HepG2 (cell line): ENCODE results near the gene GALNTL6. TPM values are rescaled to one million over a fixed set of nuclear protein-coding genes. Genes with fewer than 3 reads are reported as not detected.

Source experiments
- ATAC-seq: fragments of 200-7000 bp; cut with Tn5 transposase; 3 replicates; pipeline ENCODE4 v1.9.1; 2020; ENCODE audit warnings: mild to moderate bottlenecking, moderate library complexity
- BruUV-seq: library from RNA; stranded (reverse); fragments of 400-500 nt; replicated peaks from 2 replicates; lab custom pipeline; 2021; lab: Mats Ljungman, UMichigan
- CTCF ChIA-PET: fragments of 300-600 bp; formaldehyde crosslinking; extraction: SDS; loops from one replicate; lab custom pipeline; 2021; ENCODE audit warnings: low total read pairs, inconsistent platforms, low intra/inter-chr PET ratio; lab: Yijun Ruan, JAX
- POLR2A ChIA-PET: fragments of 350-600 bp; sonication (Branson Sonifier 250); formaldehyde crosslinking; loops from one replicate; lab custom pipeline; 2020; ENCODE audit warnings: antibody characterized with exemption, inconsistent platforms; lab: Yijun Ruan, JAX
- DNase-seq: peaks from one replicate; pipeline ENCODE4 v3.0.0-alpha.2; 2015; ENCODE audit warnings: low spot score
- FAIRE-seq: peaks from 3 replicates; lab custom pipeline; 2011; peaks lifted over from hg19 to GRCh38; lab: Jason Lieb, UNC
- H2AFZ ChIP-seq: one replicate; pipeline ENCODE4 v1.6.1; 2011; ENCODE audit warnings: low read length, inconsistent platforms
- H3K27ac ChIP-seq: fragments of 300-600 bp; 3 replicates; pipeline ENCODE4 v1.8.0; 2011; ENCODE audit warnings: mixed run types, mild to moderate bottlenecking, mixed read lengths, low read length, inconsistent platforms; ENCODE audit not compliant: insufficient read depth; ENCODE audit errors: extremely low read length
- H3K27me3 ChIP-seq, 2 experiments: fragments of 200-600 bp in 1 of 2; 2 replicates in 1 of 2; 3 replicates in 1 of 2; pipeline versions ENCODE4 v1.6.0 to v1.8.0; 2011; ENCODE audit warnings: low read length in 2 of 2, mild to moderate bottlenecking in 2 of 2, moderate library complexity in 2 of 2, inconsistent platforms in 1 of 2; ENCODE audit not compliant: insufficient read depth in 2 of 2, control insufficient read depth in 1 of 2
- H3K36me3 ChIP-seq, 2 experiments: fragments of 200-600 bp in 1 of 2; replicated peaks in 1 of 2; 2 replicates in 1 of 2; 3 replicates in 1 of 2; pipeline versions ENCODE4 v1.5.1 to v1.8.0; 2011; ENCODE audit warnings: low read length in 2 of 2, inconsistent platforms in 1 of 2; ENCODE audit not compliant: insufficient read depth in 2 of 2, control insufficient read depth in 1 of 2
- H3K4me1 ChIP-seq: 2 replicates; pipeline ENCODE4 v1.5.1; 2012; ENCODE audit warnings: low read length, inconsistent platforms; ENCODE audit not compliant: insufficient read depth
- H3K4me2 ChIP-seq: 2 replicates; pipeline ENCODE4 v1.6.0; 2011; ENCODE audit warnings: low read depth, low read length, inconsistent platforms
- H3K4me3 ChIP-seq, 3 experiments: fragments of 200-600 bp in 1 of 3; sonication (generic), shearing (Covaris generic) in 1 of 3; replicated peaks in 1 of 3; 2 replicates each; pipeline ENCODE4 v1.5.1; 2011 to 2016; ENCODE audit warnings: low read length in 3 of 3, inconsistent platforms in 2 of 3, low read depth in 2 of 3, mild to moderate bottlenecking in 2 of 3, control low read depth in 1 of 3, mixed read lengths in 1 of 3; ENCODE audit not compliant: insufficient read depth in 1 of 3
- H3K79me2 ChIP-seq: one replicate; pipeline ENCODE4 v1.6.1; 2011; ENCODE audit warnings: low read length, inconsistent platforms; ENCODE audit not compliant: insufficient read depth
- H3K9ac ChIP-seq: 2 replicates; pipeline ENCODE4 v1.6.0; 2011; ENCODE audit warnings: mild to moderate bottlenecking, low read depth, low read length, inconsistent platforms; ENCODE audit not compliant: insufficient read depth
- H3K9me3 ChIP-seq: 2 replicates; pipeline ENCODE4 v1.5.1; 2012; ENCODE audit warnings: mild to moderate bottlenecking, low read length
- H4K20me1 ChIP-seq: 2 replicates; pipeline ENCODE4 v1.6.0; 2011; ENCODE audit warnings: inconsistent platforms, mild to moderate bottlenecking, low read length, moderate library complexity; ENCODE audit not compliant: insufficient read depth
- HNRNPUL1 ChIP-seq: fragments of 200-400 bp; formaldehyde crosslinking; IDR thresholded peaks from 2 replicates; pipeline ENCODE4 v1.6.1; 2017; ENCODE audit warnings: low read depth, mild to moderate bottlenecking, low read length, moderate library complexity
- NFIC ChIP-seq: IDR thresholded peaks from 2 replicates; pipeline ENCODE4 v1.6.1; 2012; ENCODE audit warnings: mild to moderate bottlenecking, low read length, inconsistent platforms
- YY1 ChIP-seq: IDR thresholded peaks from 2 replicates; pipeline ENCODE4 v1.6.1; 2011; ENCODE audit warnings: low read length, low read depth, moderate library complexity, mild to moderate bottlenecking; ENCODE audit not compliant: insufficient read depth, insufficient replicate concordance
- ZBTB42 ChIP-seq: sonication (generic); formaldehyde crosslinking; IDR thresholded peaks from 2 replicates; pipeline ENCODE4 v1.5.0; 2020; ENCODE audit warnings: mild to moderate bottlenecking, missing genetic modification reagents
- ZNF547 ChIP-seq: sonication (generic); formaldehyde crosslinking; IDR thresholded peaks from 2 replicates; pipeline ENCODE4 v1.5.1; 2020; ENCODE audit warnings: mild to moderate bottlenecking, missing genetic modification reagents
- WGBS: methylation state at CpG from one replicate; pipeline ENCODE4 v1.1.6; 2017; ENCODE audit warnings: low lambda C conversion rate; 5-methylcytosine and 5-hydroxymethylcytosine counted together
- in situ Hi-C: cut with HindIII; loops from 2 replicates; pipeline ENCODE4 v1.10.0; 2017; ENCODE audit warnings: low pct_unique_long_range_greater_than_20kb; ENCODE audit not compliant: extremely low pct_ligation_motif_present
- intact Hi-C: fragments of 100-400 bp; cut with micrococcal nuclease; formaldehyde crosslinking; loops from one replicate; pipeline ENCODE4 v1.10.0; 2022; ENCODE audit not compliant: unreplicated experiment
- polyA plus RNA-seq, 8 experiments: library from polyadenylated mRNA; depleted of rRNA in 3 of 8; stranded (reverse) in 7 of 8; unstranded in 1 of 8; fragments of >200 nt; fragmentation: Illumina TruSeq in 4 of 8; extraction: Trizol in 4 of 8; gene quantifications; 2 replicates each; pipeline versions ENCODE4 v1.2.1 to v1.2.3, GENCODE V29; 2011 to 2016; ENCODE audit warnings: low read depth in 4 of 8, missing spikeins in 1 of 8, mixed read lengths in 1 of 8; ENCODE audit not compliant: insufficient read depth in 1 of 8
- total RNA-seq, 5 experiments: library from RNA; depleted of rRNA; stranded (reverse); fragments of >200 nt; fragmentation: Illumina TruSeq; extraction: Trizol; gene quantifications; 2 replicates each; pipeline ENCODE4 v1.2.3, GENCODE V29; 2016; ENCODE audit warnings: low read depth in 1 of 5
- TF ChIP-seq, protein P1 (sequence below): sonication (generic); formaldehyde crosslinking; IDR thresholded peaks from 2 replicates; pipeline ENCODE4 v1.4.0; 2020; ENCODE audit warnings: missing genetic modification reagents, mild to moderate bottlenecking, borderline replicate concordance
- TF ChIP-seq, protein P2 (sequence below): sonication (generic); formaldehyde crosslinking; IDR thresholded peaks from 2 replicates; pipeline ENCODE4 v1.4.0; 2020; ENCODE audit warnings: mild to moderate bottlenecking, missing genetic modification reagents
- TF ChIP-seq, protein P3 (sequence below): sonication (generic); formaldehyde crosslinking; IDR thresholded peaks from 2 replicates; pipeline ENCODE4 v1.9.0; 2022; ENCODE audit warnings: missing genetic modification reagents, mild to moderate bottlenecking, borderline replicate concordance

The GALNTL6 gene
- total and polyA plus RNA-seq, 2 of the 13 experiments (the other 11 are each of a cell fraction or from before 2014, with no cell fraction given): not detected

DNA sequence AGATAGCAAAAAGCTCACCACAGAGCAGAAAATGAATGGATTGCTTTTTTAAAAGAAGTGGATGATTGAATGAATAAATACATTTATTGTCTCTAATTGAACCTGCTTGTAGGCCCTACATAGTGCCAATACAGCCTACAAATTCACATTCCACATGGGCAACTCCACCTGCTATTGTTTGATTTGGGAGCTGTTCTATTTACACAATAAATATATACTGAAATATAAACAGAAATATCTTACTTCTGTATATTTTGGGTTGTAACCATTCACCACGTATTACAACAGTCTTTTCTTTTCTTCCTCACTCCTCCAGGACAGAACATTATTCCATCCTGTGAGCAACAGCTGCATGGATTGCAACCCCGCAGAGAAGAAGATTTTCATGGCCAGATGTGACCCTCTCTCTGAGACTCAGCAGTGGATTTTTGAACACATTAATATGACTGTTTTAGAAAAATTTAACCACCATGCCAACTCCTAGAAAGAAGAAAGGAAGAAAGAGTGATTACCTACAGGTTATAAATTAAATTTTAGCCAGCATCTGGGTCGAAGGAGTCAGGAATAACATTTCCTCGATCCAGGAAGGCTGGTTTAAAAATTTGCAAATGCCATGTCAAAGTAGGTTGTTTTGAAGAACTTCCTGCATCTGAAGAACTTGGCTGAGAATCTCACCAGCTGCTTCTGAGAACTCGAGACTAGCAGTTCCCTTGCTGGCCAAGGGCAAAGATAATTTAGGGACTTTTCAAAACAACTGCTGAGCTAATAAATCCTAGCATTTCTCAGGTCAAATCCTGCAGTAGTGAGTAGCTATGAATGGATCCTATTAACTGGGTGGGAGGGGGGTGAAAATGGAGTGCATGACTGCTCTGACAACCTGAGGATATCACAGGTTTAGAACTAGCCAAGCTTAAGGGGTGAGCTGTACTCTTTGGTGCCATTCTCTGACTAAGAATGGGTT is 1226.7 kb downstream of the GALNTL6 start:
- no peak for DNase-seq
- intact Hi-C loops: no loop called here
- no peaks in the 10 kb centered on the region for H3K9me3 ChIP-seq
- no peak for ATAC-seq
- no peak overlapping the region for H2AFZ ChIP-seq
- no peak overlapping the region for H3K4me2 ChIP-seq
- H3K27ac ChIP-seq: no peak overlapping the region
- TF ChIP-seq ZBTB42 (CRISPR knock-in tag): no peak
- TF ChIP-seq, protein P1, sequence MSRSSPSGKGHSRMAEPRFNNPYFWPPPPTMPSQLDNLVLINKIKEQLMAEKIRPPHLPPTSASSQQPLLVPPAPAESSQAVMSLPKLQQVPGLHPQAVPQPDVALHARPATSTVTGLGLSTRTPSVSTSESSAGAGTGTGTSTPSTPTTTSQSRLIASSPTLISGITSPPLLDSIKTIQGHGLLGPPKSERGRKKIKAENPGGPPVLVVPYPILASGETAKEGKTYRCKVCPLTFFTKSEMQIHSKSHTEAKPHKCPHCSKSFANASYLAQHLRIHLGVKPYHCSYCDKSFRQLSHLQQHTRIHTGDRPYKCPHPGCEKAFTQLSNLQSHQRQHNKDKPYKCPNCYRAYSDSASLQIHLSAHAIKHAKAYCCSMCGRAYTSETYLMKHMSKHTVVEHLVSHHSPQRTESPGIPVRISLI (CRISPR knock-in tag): no peak
- TF ChIP-seq YY1: no peak
- no peak overlapping the region for H3K4me3 ChIP-seq
- ChIA-PET POLR2A (no interaction called here), CTCF (no interaction called here)
- H3K79me2 ChIP-seq: no peaks in the 10 kb centered on the region
- H3K36me3 ChIP-seq: no peaks in the 10 kb centered on the region
- BruUV-seq: no TSS peak
- 1% methylated on average over 5 of the region's 5 CpGs for WGBS
- no peak overlapping the region for H3K9ac ChIP-seq
- in situ Hi-C loops: no loop called here
- no peaks in the 10 kb centered on the region for H3K27me3 ChIP-seq
- no peaks in the 10 kb centered on the region for H4K20me1 ChIP-seq
- no peak for FAIRE-seq
- no peaks in the 10 kb centered on the region for H3K4me1 ChIP-seq

DNA sequence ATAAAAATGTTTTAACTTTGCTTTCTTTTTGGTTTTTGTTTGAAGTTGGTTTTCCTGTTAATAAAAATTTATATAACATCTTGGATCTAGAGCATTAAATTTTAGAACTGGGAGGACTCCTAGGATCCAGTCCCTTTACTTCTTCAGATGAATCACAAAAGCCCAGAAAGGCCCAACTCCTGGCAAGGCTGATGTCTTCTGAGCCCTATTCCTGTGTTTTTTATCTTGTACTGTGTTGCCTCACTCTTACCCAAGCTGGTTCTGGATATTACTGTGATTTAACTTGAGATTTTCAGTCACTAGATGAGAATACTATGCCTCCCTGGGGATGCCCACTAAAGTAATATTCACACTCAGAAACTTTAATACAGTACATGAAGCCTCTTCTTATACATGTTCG is 1228.3 kb downstream of the GALNTL6 start:
- H3K27ac ChIP-seq: no peak overlapping the region
- no peak overlapping the region for H3K4me3 ChIP-seq
- no peak overlapping the region for H3K9ac ChIP-seq
- ChIA-PET POLR2A (no interaction called here), CTCF (no interaction called here)
- no peak for TF ChIP-seq HNRNPUL1
- TF ChIP-seq, protein P2, sequence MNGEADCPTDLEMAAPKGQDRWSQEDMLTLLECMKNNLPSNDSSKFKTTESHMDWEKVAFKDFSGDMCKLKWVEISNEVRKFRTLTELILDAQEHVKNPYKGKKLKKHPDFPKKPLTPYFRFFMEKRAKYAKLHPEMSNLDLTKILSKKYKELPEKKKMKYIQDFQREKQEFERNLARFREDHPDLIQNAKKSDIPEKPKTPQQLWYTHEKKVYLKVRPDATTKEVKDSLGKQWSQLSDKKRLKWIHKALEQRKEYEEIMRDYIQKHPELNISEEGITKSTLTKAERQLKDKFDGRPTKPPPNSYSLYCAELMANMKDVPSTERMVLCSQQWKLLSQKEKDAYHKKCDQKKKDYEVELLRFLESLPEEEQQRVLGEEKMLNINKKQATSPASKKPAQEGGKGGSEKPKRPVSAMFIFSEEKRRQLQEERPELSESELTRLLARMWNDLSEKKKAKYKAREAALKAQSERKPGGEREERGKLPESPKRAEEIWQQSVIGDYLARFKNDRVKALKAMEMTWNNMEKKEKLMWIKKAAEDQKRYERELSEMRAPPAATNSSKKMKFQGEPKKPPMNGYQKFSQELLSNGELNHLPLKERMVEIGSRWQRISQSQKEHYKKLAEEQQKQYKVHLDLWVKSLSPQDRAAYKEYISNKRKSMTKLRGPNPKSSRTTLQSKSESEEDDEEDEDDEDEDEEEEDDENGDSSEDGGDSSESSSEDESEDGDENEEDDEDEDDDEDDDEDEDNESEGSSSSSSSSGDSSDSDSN (CRISPR knock-in tag): no peak
- no peak for TF ChIP-seq ZNF547
- TF ChIP-seq, protein P3, sequence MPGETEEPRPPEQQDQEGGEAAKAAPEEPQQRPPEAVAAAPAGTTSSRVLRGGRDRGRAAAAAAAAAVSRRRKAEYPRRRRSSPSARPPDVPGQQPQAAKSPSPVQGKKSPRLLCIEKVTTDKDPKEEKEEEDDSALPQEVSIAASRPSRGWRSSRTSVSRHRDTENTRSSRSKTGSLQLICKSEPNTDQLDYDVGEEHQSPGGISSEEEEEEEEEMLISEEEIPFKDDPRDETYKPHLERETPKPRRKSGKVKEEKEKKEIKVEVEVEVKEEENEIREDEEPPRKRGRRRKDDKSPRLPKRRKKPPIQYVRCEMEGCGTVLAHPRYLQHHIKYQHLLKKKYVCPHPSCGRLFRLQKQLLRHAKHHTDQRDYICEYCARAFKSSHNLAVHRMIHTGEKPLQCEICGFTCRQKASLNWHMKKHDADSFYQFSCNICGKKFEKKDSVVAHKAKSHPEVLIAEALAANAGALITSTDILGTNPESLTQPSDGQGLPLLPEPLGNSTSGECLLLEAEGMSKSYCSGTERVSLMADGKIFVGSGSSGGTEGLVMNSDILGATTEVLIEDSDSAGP (CRISPR knock-in tag): no peak
- no peak for TF ChIP-seq NFIC
- FAIRE-seq (no peak), DNase-seq (no peak), ATAC-seq (no peak)
- no peaks in the 10 kb centered on the region for H4K20me1 ChIP-seq
- H3K9me3 ChIP-seq: no peaks in the 10 kb centered on the region
- intact Hi-C loops: no loop called here
- H3K27me3 ChIP-seq: no peaks in the 10 kb centered on the region
- WGBS: 0% methylated on average over 1 of the region's 1 CpG
- no peaks in the 10 kb centered on the region for H3K79me2 ChIP-seq
- H2AFZ ChIP-seq: no peak overlapping the region
- no peak overlapping the region for H3K4me2 ChIP-seq
- no peaks in the 10 kb centered on the region for H3K4me1 ChIP-seq
- in situ Hi-C loops: no loop called here
- no TSS peak for BruUV-seq
- no peaks in the 10 kb centered on the region for H3K36me3 ChIP-seq
